GM12878 (cell line): Measurements from ENCODE around the gene COL5A1. TPM values are rescaled to one million over a fixed set of nuclear protein-coding genes. Genes with fewer than 3 reads are reported as not detected.

Experiments used
- microRNA-seq: library from miRNA; unstranded; fragments of <30 nt; microRNA quantifications from one replicate; pipeline ENCODE4, GENCODE V29; 2018
- polyA plus RNA-seq, 11 experiments: library from polyadenylated mRNA; depleted of rRNA in 4 of 11; unstranded in 6 of 11; stranded (reverse) in 5 of 11; fragments of >200 nt; fragmentation: Nextera tagmentation in 4 of 11; fragmentation: Illumina TruSeq in 1 of 11; extraction: Ambion mirVana in 4 of 11; extraction: Trizol in 1 of 11; gene quantifications; 1 replicate in 1 of 11; 2 replicates in 10 of 11; pipeline versions ENCODE4 v1.2.1 to v1.2.3, GENCODE V29; 2011 to 2016; ENCODE audit warnings: inconsistent platforms in 2 of 11, missing spikeins in 2 of 11, low read depth in 1 of 11
- small RNA-seq: library from RNA; depleted of rRNA; stranded (forward); fragments of <200 nt; gene quantifications from one replicate; pipeline ENCODE3, GENCODE V24; 2014
- total RNA-seq, 4 experiments: library from RNA; depleted of rRNA in 3 of 4; stranded (reverse); fragments of >200 nt in 3 of 4; fragmentation: Illumina TruSeq in 1 of 4; extraction: Trizol in 1 of 4; gene quantifications; 2 replicates each; pipeline versions ENCODE4 v1.2.1 to v1.2.3, GENCODE V29; 2013 to 2021

COL5A1 gene
- total and polyA plus RNA-seq, 10 of the 15 experiments (the other 5 are each of a cell fraction or from before 2014, with no cell fraction given), result under 0.01 to 0.15 (median 0.13) TPM; not detected in 4

Small RNA genes lying within 50 kb of the gene (microRNA-seq; reads per million reads assigned to microRNA genes)
- not detected for gene MIR3689A
- not detected for gene MIR3689B
- not detected for gene MIR3689C
- gene MIR3689D1, result not detected
- not detected for gene MIR3689D2
- gene MIR3689E, result not detected
- gene MIR3689F, result 5.6 reads per million, percentile 32 among the genes with 10 or more reads in this experiment

Small RNA genes lying within 50 kb of the gene (small RNA-seq; reads per million reads assigned to genes)
- gene AL603650.1, result not detected
- gene MIR3689A, result not detected
- gene MIR3689B, result not detected
- gene MIR3689C, result not detected
- gene MIR3689D1, result not detected
- not detected for gene MIR3689D2
- not detected for gene MIR3689E
- not detected for gene MIR3689F

Other genes starting within 250 kb of the COL5A1 start
- gene FCN2, start 239.0 kb downstream of the COL5A1 start, total RNA-seq (2014; rRNA removed), result not detected in 2 replicates
- not detected in 2 replicates for gene FCN2, start 239.0 kb downstream of the COL5A1 start, total RNA-seq (2014; rRNA removed; fragmentation: Illumina TruSeq; extraction: Trizol)
- gene FCN2, start 239.0 kb downstream of the COL5A1 start, total RNA-seq (2021), result not detected in 2 replicates
- gene FCN2, start 239.0 kb downstream of the COL5A1 start, polyA plus RNA-seq (2011; rRNA removed), result not detected in 2 replicates
- not detected in 2 replicates for gene FCN2, start 239.0 kb downstream of the COL5A1 start, polyA plus RNA-seq (2014; fragmentation: Illumina TruSeq; extraction: Trizol)
- not detected for gene FCN2, start 239.0 kb downstream of the COL5A1 start, polyA plus RNA-seq (2014; fragmentation: Nextera tagmentation; extraction: Ambion mirVana)
- gene FCN2, start 239.0 kb downstream of the COL5A1 start, polyA plus RNA-seq (2014; rRNA removed), result not detected in 2 replicates
- not detected for gene FCN2, start 239.0 kb downstream of the COL5A1 start, polyA plus RNA-seq (2016; fragmentation: Nextera tagmentation; extraction: Ambion mirVana)